ENCODE results near the gene RGS1.

Gene RGS1

DNA sequence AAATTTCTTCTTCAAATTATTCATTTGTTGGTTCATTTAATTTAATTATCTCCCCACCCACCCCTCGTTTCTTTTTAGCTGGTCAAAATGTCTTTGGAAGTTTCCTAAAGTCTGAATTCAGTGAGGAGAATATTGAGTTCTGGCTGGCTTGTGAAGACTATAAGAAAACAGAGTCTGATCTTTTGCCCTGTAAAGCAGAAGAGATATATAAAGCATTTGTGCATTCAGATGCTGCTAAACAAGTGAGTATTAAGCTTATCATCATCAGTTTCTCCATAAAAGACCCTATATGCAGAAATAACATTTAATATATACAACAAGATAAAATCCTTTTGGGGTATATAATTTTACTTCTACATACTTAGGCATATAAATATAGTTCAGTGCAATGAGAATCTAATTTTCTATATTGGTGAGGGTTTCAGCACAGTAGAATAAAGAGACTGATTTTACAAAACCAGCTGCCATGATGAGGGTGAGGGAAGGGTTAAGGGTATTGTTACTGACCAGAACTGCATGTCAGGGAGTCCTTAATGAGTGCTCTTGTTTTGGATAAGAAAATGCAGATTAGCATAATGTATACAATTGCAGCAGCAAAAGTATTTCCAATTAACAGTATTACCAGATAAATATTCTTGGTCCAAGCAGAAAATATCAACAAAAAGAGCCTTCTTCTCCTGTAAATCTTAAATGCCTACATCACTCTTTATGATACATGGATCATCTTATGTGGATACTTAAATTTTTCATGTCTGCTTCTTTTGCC, 2.8 kb downstream of the RGS1 start:
- no peak overlapping the region for H3K27ac ChIP-seq
- TF ChIP-seq, protein P1, sequence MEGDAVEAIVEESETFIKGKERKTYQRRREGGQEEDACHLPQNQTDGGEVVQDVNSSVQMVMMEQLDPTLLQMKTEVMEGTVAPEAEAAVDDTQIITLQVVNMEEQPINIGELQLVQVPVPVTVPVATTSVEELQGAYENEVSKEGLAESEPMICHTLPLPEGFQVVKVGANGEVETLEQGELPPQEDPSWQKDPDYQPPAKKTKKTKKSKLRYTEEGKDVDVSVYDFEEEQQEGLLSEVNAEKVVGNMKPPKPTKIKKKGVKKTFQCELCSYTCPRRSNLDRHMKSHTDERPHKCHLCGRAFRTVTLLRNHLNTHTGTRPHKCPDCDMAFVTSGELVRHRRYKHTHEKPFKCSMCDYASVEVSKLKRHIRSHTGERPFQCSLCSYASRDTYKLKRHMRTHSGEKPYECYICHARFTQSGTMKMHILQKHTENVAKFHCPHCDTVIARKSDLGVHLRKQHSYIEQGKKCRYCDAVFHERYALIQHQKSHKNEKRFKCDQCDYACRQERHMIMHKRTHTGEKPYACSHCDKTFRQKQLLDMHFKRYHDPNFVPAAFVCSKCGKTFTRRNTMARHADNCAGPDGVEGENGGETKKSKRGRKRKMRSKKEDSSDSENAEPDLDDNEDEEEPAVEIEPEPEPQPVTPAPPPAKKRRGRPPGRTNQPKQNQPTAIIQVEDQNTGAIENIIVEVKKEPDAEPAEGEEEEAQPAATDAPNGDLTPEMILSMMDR (conservative IDR thresholded peaks at IDR 0.05) = no peak
- TF ChIP-seq ZFX (IDR thresholded peaks at IDR 0.05) = no peak

DNA sequence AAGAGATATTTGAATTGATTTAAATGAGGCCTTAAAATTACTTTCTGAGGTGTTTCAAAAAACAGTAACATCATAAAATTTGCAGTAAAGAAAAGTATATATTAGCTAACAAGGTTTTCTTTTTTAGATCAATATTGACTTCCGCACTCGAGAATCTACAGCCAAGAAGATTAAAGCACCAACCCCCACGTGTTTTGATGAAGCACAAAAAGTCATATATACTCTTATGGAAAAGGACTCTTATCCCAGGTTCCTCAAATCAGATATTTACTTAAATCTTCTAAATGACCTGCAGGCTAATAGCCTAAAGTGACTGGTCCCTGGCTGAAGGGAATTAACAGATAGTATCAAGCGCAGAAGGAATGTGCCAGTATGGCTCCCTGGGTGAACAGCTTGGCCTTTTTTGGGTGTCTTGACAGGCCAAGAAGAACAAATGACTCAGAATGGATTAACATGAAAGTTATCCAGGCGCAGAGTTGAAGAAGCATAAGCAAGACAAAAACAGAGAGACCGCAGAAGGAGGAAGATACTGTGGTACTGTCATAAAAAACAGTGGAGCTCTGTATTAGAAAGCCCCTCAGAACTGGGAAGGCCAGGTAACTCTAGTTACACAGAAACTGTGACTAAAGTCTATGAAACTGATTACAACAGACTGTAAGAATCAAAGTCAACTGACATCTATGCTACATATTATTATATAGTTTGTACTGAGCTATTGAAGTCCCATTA, 3.6 kb downstream of the RGS1 start:
- no peak overlapping the region for H3K27ac ChIP-seq
- TF ChIP-seq, protein P1 (conservative IDR thresholded peaks at IDR 0.05) = no peak
- TF ChIP-seq ZFX (IDR thresholded peaks at IDR 0.05) = no peak

GRCh38 chr1:192580351-192580962, 4.9 kb downstream of the RGS1 start:
- no peak overlapping the region for H3K27ac ChIP-seq
- TF ChIP-seq, protein P1 (conservative IDR thresholded peaks at IDR 0.05) = peak; percentile 39
- TF ChIP-seq ZFX (IDR thresholded peaks at IDR 0.05) = no peak

- H3K27ac ChIP-seq = no peak overlapping the region
- TF ChIP-seq ZFX (IDR thresholded peaks at IDR 0.05) = no peak
- TF ChIP-seq, protein P1 (conservative IDR thresholded peaks at IDR 0.05) = no peak
These were observed 5.8 kb downstream of the RGS1 start for GRCh38 chr1:192581131-192581927.

DNA sequence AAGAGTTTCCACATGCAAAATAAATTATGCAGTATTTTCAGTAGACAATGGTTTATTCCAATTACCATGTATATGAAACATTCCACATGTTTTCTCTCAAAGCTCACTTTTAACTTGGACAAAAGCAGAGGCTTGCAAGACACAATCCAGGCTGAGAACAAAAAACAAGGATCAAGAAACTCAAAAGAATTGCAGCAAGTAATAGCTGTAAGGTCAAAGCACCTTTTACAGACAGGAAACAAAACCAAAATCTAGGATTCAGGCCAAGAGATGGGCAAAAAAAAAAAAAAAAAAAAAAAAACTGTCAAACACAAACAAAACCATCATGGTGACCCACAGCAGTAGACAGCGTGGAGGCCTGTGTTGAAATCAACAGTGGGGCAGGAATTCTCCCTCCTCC, 9.3 kb downstream of the RGS1 start:
- TF ChIP-seq ZFX (IDR thresholded peaks at IDR 0.05) = no peak
- TF ChIP-seq, protein P1 (conservative IDR thresholded peaks at IDR 0.05) = no peak
- H3K27ac ChIP-seq = no peak overlapping the region

DNA sequence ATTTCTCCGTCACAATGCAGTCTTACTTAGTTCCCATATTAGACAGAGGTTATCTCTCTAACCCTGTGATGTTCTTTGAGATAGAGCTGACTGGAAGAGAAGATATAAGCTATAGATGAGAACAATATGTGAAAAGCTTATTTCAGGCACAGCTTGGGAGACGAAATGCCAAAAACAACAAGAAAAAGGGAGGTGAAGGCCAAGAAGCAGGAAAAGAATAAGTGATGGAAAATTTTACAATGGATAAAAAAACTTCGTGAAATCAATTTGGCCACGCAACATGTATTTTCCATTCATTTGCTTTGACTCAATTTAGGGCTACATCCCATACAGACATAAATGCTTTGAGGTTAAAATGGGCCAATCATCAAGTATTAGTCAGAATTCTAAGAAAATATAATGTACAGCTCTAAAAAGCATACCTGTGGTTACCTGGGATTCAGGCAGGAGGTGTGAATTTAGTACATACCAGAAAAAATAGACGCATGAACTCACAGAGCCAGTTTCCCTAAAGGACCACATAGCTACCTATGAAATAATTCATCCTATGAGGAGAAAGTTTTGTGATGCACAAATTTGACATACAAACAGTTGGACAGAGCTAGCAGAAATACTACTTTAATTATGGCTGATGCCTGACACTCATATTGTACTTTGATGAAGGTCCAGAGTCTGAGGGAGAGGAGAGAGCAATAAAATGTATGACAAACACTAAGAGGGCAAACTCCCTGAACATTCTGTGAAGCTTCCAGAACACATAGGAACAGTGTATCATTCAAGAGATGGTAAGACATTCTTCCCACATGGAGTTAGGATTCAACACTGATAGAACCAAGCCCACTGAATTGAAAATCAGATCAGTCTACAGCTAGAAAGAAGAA, 12.1 kb downstream of the RGS1 start:
- H3K27ac ChIP-seq = no peak overlapping the region
- TF ChIP-seq ZFX (IDR thresholded peaks at IDR 0.05) = no peak
- TF ChIP-seq, protein P1 (conservative IDR thresholded peaks at IDR 0.05) = no peak

Data from C4-2B (cell line).